ENCODE results near the gene CCT6A. TPM values are rescaled to one million over a fixed set of nuclear protein-coding genes. Genes with fewer than 3 reads are reported as not detected.
"Not testable (repeated sequence)": the region's sequence is repeated elsewhere in the genome, so short reads cannot be mapped to it uniquely, and the experiment has no call there.

CCT6A gene
- total RNA-seq, 1 donor from 2014 or later = 174 TPM

DNA sequence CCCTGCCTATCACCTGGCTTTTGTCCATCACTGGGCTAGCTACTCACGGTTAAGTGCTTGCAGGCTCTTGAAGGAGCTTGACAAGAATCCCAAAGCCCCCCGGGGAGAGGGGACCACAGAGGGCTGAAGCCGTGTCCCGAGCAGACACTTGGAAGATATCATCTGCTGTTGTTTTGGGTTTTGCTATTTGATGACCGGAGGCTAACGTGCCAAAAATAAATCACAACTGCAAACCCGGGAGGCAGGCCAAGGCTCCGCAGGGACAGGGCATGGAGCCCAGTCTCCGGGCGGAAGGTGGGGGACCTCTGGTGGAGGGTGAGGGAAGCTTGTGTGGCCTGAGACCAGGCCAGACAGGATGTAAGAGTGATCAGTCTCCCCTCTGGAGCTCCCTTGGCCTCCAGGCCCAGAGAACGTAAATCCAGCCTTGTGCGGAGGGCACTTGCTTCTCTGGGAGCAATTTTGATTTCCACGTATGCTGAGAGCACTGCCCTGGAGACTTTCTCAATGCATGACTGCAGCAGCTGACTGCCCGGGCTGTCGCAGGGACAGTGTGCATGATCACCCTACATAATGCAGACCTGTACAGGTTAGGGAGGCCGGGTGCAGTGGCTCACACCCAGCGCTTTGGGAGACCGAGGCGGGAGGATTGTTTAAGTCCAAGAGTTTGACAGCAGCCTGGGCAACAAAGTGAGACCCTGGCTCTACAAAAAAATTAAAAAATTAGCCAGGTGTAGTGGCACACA lies 41.4 kb downstream of the CCT6A start, which contains the start of gene PHKG1:
TSS of gene PHKG1 (minus strand) at position 164 of the 743 bp plus-strand sequence. CDS start 4,011 bp downstream, outside the sequence.
- Mint-ChIP-seq H3K9me3 (ENCODE audit: unreplicated experiment) (no peaks in the 10 kb centered on the region), H3K4me1 (ENCODE audit: unreplicated experiment) (no peaks in the 10 kb centered on the region), H3K4me3 (ENCODE audit: unreplicated experiment) (no peak within 1 kb of the TSS), H3K36me3 (ENCODE audit: low read depth, unreplicated experiment) (peaks cover 6% of the 10 kb centered on the region), H3K27me3 (ENCODE audit: unreplicated experiment) (peaks cover 6% of the 10 kb centered on the region), H3K27ac (ENCODE audit: unreplicated experiment) (no peak within 1 kb of the TSS)
- TF ChIP-seq, protein P1, sequence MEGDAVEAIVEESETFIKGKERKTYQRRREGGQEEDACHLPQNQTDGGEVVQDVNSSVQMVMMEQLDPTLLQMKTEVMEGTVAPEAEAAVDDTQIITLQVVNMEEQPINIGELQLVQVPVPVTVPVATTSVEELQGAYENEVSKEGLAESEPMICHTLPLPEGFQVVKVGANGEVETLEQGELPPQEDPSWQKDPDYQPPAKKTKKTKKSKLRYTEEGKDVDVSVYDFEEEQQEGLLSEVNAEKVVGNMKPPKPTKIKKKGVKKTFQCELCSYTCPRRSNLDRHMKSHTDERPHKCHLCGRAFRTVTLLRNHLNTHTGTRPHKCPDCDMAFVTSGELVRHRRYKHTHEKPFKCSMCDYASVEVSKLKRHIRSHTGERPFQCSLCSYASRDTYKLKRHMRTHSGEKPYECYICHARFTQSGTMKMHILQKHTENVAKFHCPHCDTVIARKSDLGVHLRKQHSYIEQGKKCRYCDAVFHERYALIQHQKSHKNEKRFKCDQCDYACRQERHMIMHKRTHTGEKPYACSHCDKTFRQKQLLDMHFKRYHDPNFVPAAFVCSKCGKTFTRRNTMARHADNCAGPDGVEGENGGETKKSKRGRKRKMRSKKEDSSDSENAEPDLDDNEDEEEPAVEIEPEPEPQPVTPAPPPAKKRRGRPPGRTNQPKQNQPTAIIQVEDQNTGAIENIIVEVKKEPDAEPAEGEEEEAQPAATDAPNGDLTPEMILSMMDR (IDR thresholded peaks at IDR 0.05; ENCODE audit: unreplicated experiment) = no peak
- DNase-seq (ENCODE audit: low spot score) = no peak

DNA sequence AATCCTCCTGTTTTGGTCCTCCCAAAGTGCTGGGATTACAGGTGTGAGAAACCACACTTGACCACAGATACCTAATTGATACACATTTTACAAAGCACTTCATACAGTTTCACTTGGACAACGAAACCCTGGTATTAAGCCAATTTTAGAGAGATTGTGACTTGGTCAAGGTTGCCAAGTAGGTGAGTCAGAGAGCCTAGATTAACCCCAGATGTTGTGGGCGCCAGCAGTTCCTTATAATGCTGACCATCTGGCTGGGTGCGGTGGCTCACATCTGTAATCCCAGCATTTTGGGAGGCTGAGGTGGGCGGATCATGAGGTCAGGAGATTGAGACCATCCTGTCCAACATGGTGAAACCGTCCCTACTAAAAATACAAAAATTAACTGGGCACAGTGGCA lies 46.1 kb downstream of the CCT6A start:
- H3K4me1 Mint-ChIP-seq (ENCODE audit: unreplicated experiment) = no peaks in the 10 kb centered on the region
- no peak overlapping the region for H3K27ac Mint-ChIP-seq (ENCODE audit: unreplicated experiment)
- H3K36me3 Mint-ChIP-seq (ENCODE audit: low read depth, unreplicated experiment) = peaks cover 6% of the 10 kb centered on the region
- DNase-seq (ENCODE audit: low spot score) = no peak
- H3K4me3 Mint-ChIP-seq (ENCODE audit: unreplicated experiment) = no peak overlapping the region
- TF ChIP-seq, protein P1 (IDR thresholded peaks at IDR 0.05; ENCODE audit: unreplicated experiment) = no peak
- peaks cover 10% of the 10 kb centered on the region for H3K9me3 Mint-ChIP-seq (ENCODE audit: unreplicated experiment)
- H3K27me3 Mint-ChIP-seq (ENCODE audit: unreplicated experiment) = peaks cover 2% of the 10 kb centered on the region

DNA sequence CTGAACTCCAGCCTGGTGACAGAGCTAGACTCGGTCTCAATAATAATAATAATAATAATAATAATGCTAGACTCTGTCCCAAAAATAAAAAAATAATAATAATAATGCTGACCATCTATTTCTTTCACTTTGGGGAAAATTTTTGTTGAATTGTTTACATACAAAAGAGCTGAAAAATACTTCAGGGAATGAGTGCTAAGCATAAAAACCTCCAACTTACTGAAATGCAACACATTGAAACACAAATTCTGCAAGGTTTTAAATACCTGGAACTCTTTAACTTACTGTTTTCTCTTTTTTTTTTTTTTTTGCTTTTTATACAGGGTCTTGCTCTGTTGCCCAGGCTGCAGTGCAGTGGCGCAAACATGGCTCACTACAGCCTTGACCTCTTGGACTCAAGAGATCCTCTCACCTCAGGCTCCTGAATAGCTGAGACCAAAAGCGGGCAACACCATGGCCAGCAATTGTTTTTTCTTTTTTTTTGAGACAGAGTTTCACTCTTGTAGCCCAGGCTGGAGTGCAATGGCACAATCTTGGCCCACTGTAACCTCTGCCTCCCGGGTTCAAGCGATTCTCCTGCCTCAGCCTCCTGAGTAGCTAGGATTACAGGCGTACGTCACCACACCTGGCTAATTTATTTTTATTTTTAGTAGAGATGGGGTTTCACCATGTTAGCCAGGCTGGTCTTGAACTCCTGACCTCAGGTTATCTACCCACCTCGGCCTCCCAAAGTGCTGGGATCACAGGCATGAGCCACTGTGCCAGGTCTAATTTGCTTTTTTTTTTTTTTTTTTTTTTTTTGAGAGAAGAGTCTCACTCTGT lies 46.8 kb downstream of the CCT6A start:
- not testable (repeated sequence) for H3K27me3 Mint-ChIP-seq (ENCODE audit: unreplicated experiment); H3K9me3 Mint-ChIP-seq (ENCODE audit: unreplicated experiment); H3K27ac Mint-ChIP-seq (ENCODE audit: unreplicated experiment); H3K4me3 Mint-ChIP-seq (ENCODE audit: unreplicated experiment); H3K36me3 Mint-ChIP-seq (ENCODE audit: low read depth, unreplicated experiment); H3K4me1 Mint-ChIP-seq (ENCODE audit: unreplicated experiment); DNase-seq (ENCODE audit: low spot score)

DNA sequence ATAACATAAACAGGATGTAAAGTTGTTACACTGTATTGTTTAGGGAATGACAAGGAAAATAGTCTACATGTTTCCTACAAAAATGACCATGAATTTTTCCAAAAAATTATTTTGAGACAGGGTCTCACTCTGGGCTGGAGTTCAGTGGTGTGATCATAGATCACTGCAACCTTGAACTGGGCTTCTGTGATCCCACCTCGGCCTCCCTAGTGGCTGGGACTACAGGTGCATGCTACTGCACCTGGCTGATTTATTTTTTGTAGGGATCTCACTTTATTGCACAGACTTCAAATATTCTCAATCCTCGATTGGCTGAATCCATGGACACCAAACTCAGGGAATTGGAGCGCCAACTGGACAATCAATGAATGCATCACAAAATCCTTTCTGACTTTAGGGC lies 48.1 kb downstream of the CCT6A start:
- Mint-ChIP-seq H3K4me3 (ENCODE audit: unreplicated experiment) (no peak overlapping the region), H3K4me1 (ENCODE audit: unreplicated experiment) (no peaks in the 10 kb centered on the region), H3K27me3 (ENCODE audit: unreplicated experiment) (no peaks in the 10 kb centered on the region), H3K9me3 (ENCODE audit: unreplicated experiment) (peaks cover 10% of the 10 kb centered on the region), H3K27ac (ENCODE audit: unreplicated experiment) (no peak overlapping the region), H3K36me3 (ENCODE audit: low read depth, unreplicated experiment) (peaks cover 6% of the 10 kb centered on the region)
- no peak for DNase-seq (ENCODE audit: low spot score)
- TF ChIP-seq, protein P1 (IDR thresholded peaks at IDR 0.05; ENCODE audit: unreplicated experiment) = no peak

DNA sequence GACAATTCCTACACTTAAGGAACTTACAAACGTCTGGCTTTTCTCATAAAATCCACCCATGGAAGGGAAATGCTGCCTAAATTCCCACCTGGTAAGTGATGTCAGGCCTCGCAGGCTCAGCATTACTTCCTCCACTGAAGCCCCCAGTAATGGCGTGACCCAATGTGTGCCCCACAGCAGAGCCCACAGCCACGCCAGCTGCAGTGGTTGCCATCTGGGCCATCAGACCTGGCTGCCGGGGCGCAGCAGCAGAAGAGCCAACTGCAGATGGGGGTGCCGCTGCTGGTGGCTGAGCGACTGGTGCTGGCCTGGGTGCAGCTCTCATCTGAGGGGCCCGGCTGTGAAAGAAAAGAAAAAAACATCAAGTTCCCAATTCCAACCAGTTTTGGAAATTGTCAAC lies 52.6 kb downstream of the CCT6A start:
- H3K4me3 Mint-ChIP-seq (ENCODE audit: unreplicated experiment); H3K27ac Mint-ChIP-seq (ENCODE audit: unreplicated experiment); H3K4me1 Mint-ChIP-seq (ENCODE audit: unreplicated experiment); H3K36me3 Mint-ChIP-seq (ENCODE audit: low read depth, unreplicated experiment); DNase-seq (ENCODE audit: low spot score); H3K27me3 Mint-ChIP-seq (ENCODE audit: unreplicated experiment): not testable (repeated sequence)
- peaks cover 28% of the 10 kb centered on the region for H3K9me3 Mint-ChIP-seq (ENCODE audit: unreplicated experiment)

DNA sequence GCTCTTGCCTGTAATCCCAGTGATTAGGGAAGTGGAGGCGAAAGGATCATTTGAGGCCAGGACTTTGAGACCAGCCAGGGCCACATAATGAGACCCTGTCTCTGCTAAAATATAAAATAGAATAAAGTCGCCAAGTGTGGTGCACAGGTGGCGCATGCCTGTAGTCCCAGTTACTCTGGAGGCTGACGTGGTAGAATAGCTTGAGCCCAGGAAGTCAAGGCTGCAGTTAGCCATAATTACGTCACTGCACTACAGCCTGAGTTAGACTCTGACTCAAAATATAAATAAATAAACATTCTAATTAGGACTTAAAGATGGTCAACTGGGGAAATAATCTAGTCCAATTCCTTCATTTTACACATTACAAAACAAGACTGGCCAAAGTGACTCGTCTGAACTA lies 53.9 kb downstream of the CCT6A start:
- TF ChIP-seq, protein P1 (IDR thresholded peaks at IDR 0.05; ENCODE audit: unreplicated experiment) = no peak
- Mint-ChIP-seq H3K4me3 (ENCODE audit: unreplicated experiment) (no peak overlapping the region), H3K27me3 (ENCODE audit: unreplicated experiment) (peaks cover 3% of the 10 kb centered on the region), H3K36me3 (ENCODE audit: low read depth, unreplicated experiment) (no peaks in the 10 kb centered on the region), H3K27ac (ENCODE audit: unreplicated experiment) (no peak overlapping the region), H3K4me1 (ENCODE audit: unreplicated experiment) (no peaks in the 10 kb centered on the region), H3K9me3 (ENCODE audit: unreplicated experiment) (peaks cover 24% of the 10 kb centered on the region)
- DNase-seq (ENCODE audit: low spot score) = no peak

All from endothelial cell (in vitro differentiated cells).